Cerebellar cortex (tissue), 1 donor: ENCODE data around the gene CHCT1.
"Not testable (repeated sequence)": the region's sequence is repeated elsewhere in the genome, so short reads cannot be mapped to it uniquely, and the experiment has no call there.

Experiments
- DNase-seq: peaks from one replicate; pipeline ENCODE4 v3.0.0-alpha.2; 2015; ENCODE audit warnings: low spot score

The CHCT1 gene

GRCh38 chr17:60398227-60398959 is 23.9 kb upstream of the CHCT1 start:
- DNase-seq, result no peak

- no peak for DNase-seq
Observed at GRCh38 chr17:60401819-60402218, 20.5 kb upstream of the CHCT1 start.

- DNase-seq, result no peak
Observed at GRCh38 chr17:60403523-60403810, 18.8 kb upstream of the CHCT1 start.

- no peak for DNase-seq
Observed at GRCh38 chr17:60403962-60404361, 18.3 kb upstream of the CHCT1 start.

- no peak for DNase-seq
Observed at GRCh38 chr17:60406887-60407286, 15.4 kb upstream of the CHCT1 start.

GRCh38 chr17:60410001-60410400 is 12.3 kb upstream of the CHCT1 start:
- DNase-seq, result no peak

- DNase-seq, result no peak
Observed at GRCh38 chr17:60412701-60413100, 9.6 kb upstream of the CHCT1 start.

- DNase-seq, result no peak
Observed at GRCh38 chr17:60415146-60415545, 7.1 kb upstream of the CHCT1 start.

GRCh38 chr17:60416368-60416925 is 5.8 kb upstream of the CHCT1 start:
- no peak for DNase-seq

GRCh38 chr17:60419003-60419402 is 3.3 kb upstream of the CHCT1 start:
- not testable (repeated sequence) for DNase-seq

GRCh38 chr17:60419875-60420274 is 2.4 kb upstream of the CHCT1 start:
- not testable (repeated sequence) for DNase-seq

GRCh38 chr17:60421273-60422161 is 772 bp upstream of the CHCT1 start:
- peak; percentile 37 for DNase-seq

GRCh38 chr17:60423865-60424264 is 1.6 kb downstream of the CHCT1 start:
- DNase-seq, result no peak

- DNase-seq, result no peak
Observed at GRCh38 chr17:60425626-60426025, 3.3 kb downstream of the CHCT1 start.

- no peak for DNase-seq
Observed at GRCh38 chr17:60426596-60426995, 4.3 kb downstream of the CHCT1 start.

- DNase-seq, result not testable (repeated sequence)
Observed at GRCh38 chr17:60428491-60428890, 6.2 kb downstream of the CHCT1 start.

GRCh38 chr17:60430561-60430960 is 8.3 kb downstream of the CHCT1 start:
- not testable (repeated sequence) for DNase-seq

- DNase-seq, result not testable (repeated sequence)
Observed at GRCh38 chr17:60433021-60433997, 11.0 kb downstream of the CHCT1 start.

GRCh38 chr17:60435244-60436167 is 13.2 kb downstream of the CHCT1 start:
- peak; percentile 94 for DNase-seq

- no peak for DNase-seq
Observed at GRCh38 chr17:60436676-60437075, 14.4 kb downstream of the CHCT1 start.

GRCh38 chr17:60439501-60439900 is 17.2 kb downstream of the CHCT1 start:
- DNase-seq, result no peak
